Activated CD8-positive, alpha-beta memory T cell treated with anti-CD3 and anti-CD28 coated beads, Interleukin-2, amount 50 U/mL, for 1 hour (primary cell): Measurements from ENCODE around the gene FAM13A.

Experiments
- DNase-seq: peaks from one replicate; pipeline ENCODE4 v3.0.0-alpha.2; 2020; ENCODE audit errors: extremely low read depth

FAM13A gene

GRCh38 chr4:88813013-88813412 lies 244.0 kb downstream of the FAM13A start:
- DNase-seq = no peak

- no peak for DNase-seq
Observed at GRCh38 chr4:88812420-88812819, 244.6 kb downstream of the FAM13A start.

GRCh38 chr4:88811904-88812303 lies 245.1 kb downstream of the FAM13A start:
- DNase-seq = no peak

- DNase-seq = no peak
Observed at GRCh38 chr4:88810325-88810724, 246.7 kb downstream of the FAM13A start.

GRCh38 chr4:88809576-88810219 lies 247.3 kb downstream of the FAM13A start:
- no peak for DNase-seq

- no peak for DNase-seq
Observed at GRCh38 chr4:88809101-88809500, 247.9 kb downstream of the FAM13A start.

GRCh38 chr4:88807499-88807898 lies 249.5 kb downstream of the FAM13A start:
- DNase-seq = no peak

- DNase-seq = no peak
Observed at GRCh38 chr4:88804234-88804633, 252.8 kb downstream of the FAM13A start.

GRCh38 chr4:88803600-88804096 lies 253.3 kb downstream of the FAM13A start:
- DNase-seq = no peak

GRCh38 chr4:88802585-88803286 lies 254.2 kb downstream of the FAM13A start:
- no peak for DNase-seq

- no peak for DNase-seq
Observed at GRCh38 chr4:88802138-88802537, 254.8 kb downstream of the FAM13A start.

GRCh38 chr4:88799900-88800299 lies 257.1 kb downstream of the FAM13A start:
- DNase-seq = no peak

GRCh38 chr4:88797725-88798124 lies 259.3 kb downstream of the FAM13A start:
- DNase-seq = no peak

- no peak for DNase-seq
Observed at GRCh38 chr4:88796545-88796944, 260.4 kb downstream of the FAM13A start.

GRCh38 chr4:88794952-88795351 lies 262.0 kb downstream of the FAM13A start:
- DNase-seq = no peak

- DNase-seq = no peak
Observed at GRCh38 chr4:88794087-88794690, 262.8 kb downstream of the FAM13A start.

- no peak for DNase-seq
Observed at GRCh38 chr4:88793475-88793874, 263.5 kb downstream of the FAM13A start.

- no peak for DNase-seq
Observed at GRCh38 chr4:88792821-88793220, 264.2 kb downstream of the FAM13A start.

GRCh38 chr4:88792268-88792781 lies 264.7 kb downstream of the FAM13A start:
- DNase-seq = no peak

GRCh38 chr4:88791274-88791673 lies 265.7 kb downstream of the FAM13A start:
- no peak for DNase-seq

- DNase-seq = no peak
Observed at GRCh38 chr4:88788895-88789294, 268.1 kb downstream of the FAM13A start.

GRCh38 chr4:88788424-88788823 lies 268.6 kb downstream of the FAM13A start:
- no peak for DNase-seq

GRCh38 chr4:88786011-88786410 lies 271.0 kb downstream of the FAM13A start:
- DNase-seq = no peak
